ENCODE data around the gene ARMC10. TPM values are rescaled to one million over a fixed set of nuclear protein-coding genes. Genes with fewer than 3 reads are reported as not detected.
A peak's percentile ranks its signal among the peaks of the same experiment; 100 is the strongest.
"Not testable (repeated sequence)": the region's sequence is repeated elsewhere in the genome, so short reads cannot be mapped to it uniquely, and the experiment has no call there.

ARMC10 gene
- polyA plus RNA-seq, 2 donors = 14.5 to 17.7 TPM

GRCh38 chr7:103143868-103144267 lies 68.9 kb downstream of the ARMC10 start:
- no peaks in the 10 kb centered on the region for H3K36me3 ChIP-seq (ENCODE audit: control insufficient read depth in 2 of 2, insufficient read depth in 2 of 2, low read length in 1 of 2)
- H3K4me3 ChIP-seq (ENCODE audit: low read depth in 1 of 2, low read length in 2 of 2) = no peak overlapping the region
- no peak overlapping the region for H3K27ac ChIP-seq (ENCODE audit: low read depth in 2 of 2, low read length in 1 of 2)
- peaks cover 0 to 3% of the 10 kb centered on the region in 2 donors for H3K27me3 ChIP-seq (ENCODE audit: control insufficient read depth in 1 of 2, insufficient read depth in 2 of 2, low read length in 2 of 2)
- no peaks in the 10 kb centered on the region for H3K9me3 ChIP-seq (ENCODE audit: control insufficient read depth in 2 of 2, insufficient read depth in 1 of 2, low read depth in 1 of 2, low read length in 1 of 2)
- H3K4me1 ChIP-seq (ENCODE audit: control insufficient read depth in 2 of 2, insufficient read depth in 2 of 2, low read length in 1 of 2) = no peaks in the 10 kb centered on the region
- 67 to 94% methylated on average over 1 of the region's 1 CpG for WGBS, 2 donors

GRCh38 chr7:103144754-103145153 lies 69.8 kb downstream of the ARMC10 start:
- H3K27ac ChIP-seq (ENCODE audit: low read depth in 2 of 2, low read length in 1 of 2); H3K4me3 ChIP-seq (ENCODE audit: low read depth in 1 of 2, low read length in 2 of 2); H3K9me3 ChIP-seq (ENCODE audit: control insufficient read depth in 2 of 2, insufficient read depth in 1 of 2, low read depth in 1 of 2, low read length in 1 of 2); H3K36me3 ChIP-seq (ENCODE audit: control insufficient read depth in 2 of 2, insufficient read depth in 2 of 2, low read length in 1 of 2); H3K27me3 ChIP-seq (ENCODE audit: control insufficient read depth in 1 of 2, insufficient read depth in 2 of 2, low read length in 2 of 2); H3K4me1 ChIP-seq (ENCODE audit: control insufficient read depth in 2 of 2, insufficient read depth in 2 of 2, low read length in 1 of 2): not testable (repeated sequence)
- 97 to 100% methylated on average over 2 of the region's 2 CpGs for WGBS, 2 donors

- WGBS, 2 donors = 3% methylated on average over 13 of the region's 13 CpGs
- no peaks in the 10 kb centered on the region for H3K9me3 ChIP-seq (ENCODE audit: control insufficient read depth in 2 of 2, insufficient read depth in 1 of 2, low read depth in 1 of 2, low read length in 1 of 2)
- no peaks in the 10 kb centered on the region for H3K27me3 ChIP-seq (ENCODE audit: control insufficient read depth in 1 of 2, insufficient read depth in 2 of 2, low read length in 2 of 2)
- peak overlapping the region; percentile 92 for H3K27ac ChIP-seq (ENCODE audit: low read depth in 2 of 2, low read length in 1 of 2)
- peak overlapping the region; percentile 53 to 56 for H3K4me3 ChIP-seq (ENCODE audit: low read depth in 1 of 2, low read length in 2 of 2)
- H3K36me3 ChIP-seq (ENCODE audit: control insufficient read depth in 2 of 2, insufficient read depth in 2 of 2, low read length in 1 of 2) = no peaks in the 10 kb centered on the region
- H3K4me1 ChIP-seq (ENCODE audit: control insufficient read depth in 2 of 2, insufficient read depth in 2 of 2, low read length in 1 of 2) = peaks cover 0 to 2% of the 10 kb centered on the region in 2 donors
These were observed 73.4 kb downstream of the ARMC10 start for GRCh38 chr7:103148131-103148993.

Other genes starting within 250 kb of the ARMC10 start
- gene LRRC17, start 162.1 kb upstream of the ARMC10 start, polyA plus RNA-seq = under 1 TPM; 0.26 to 0.27 TPM
- gene FBXL13, start 344 bp upstream of the ARMC10 start, polyA plus RNA-seq = under 1 TPM in 1 of 2 donors, not detected in 1; 0.08 TPM
- 1 to 10 TPM; 1.1 to 1.7 TPM for gene NAPEPLD, start 74.0 kb downstream of the ARMC10 start, polyA plus RNA-seq
- 10 to 100 TPM; 32.9 to 47.4 TPM for gene PMPCB, start 222.3 kb downstream of the ARMC10 start, polyA plus RNA-seq

Measured in esophagus (tissue), 2 donors.